Endothelial cell of umbilical vein (primary cell): Measurements from ENCODE around the gene C8G. TPM values are rescaled to one million over a fixed set of nuclear protein-coding genes. Genes with fewer than 3 reads are reported as not detected.

Source experiments
- BruUV-seq: library from RNA; stranded (reverse); fragments of 400-500 nt; replicated peaks from 2 replicates; lab custom pipeline; 2021; lab: Mats Ljungman, UMichigan
- CTCF ChIA-PET: fragments of 300-600, 350-600 bp; sonication (Branson Sonifier 250); formaldehyde crosslinking; loops from one replicate; lab custom pipeline; 2021; ENCODE audit warnings: antibody characterized with exemption, inconsistent platforms; lab: Charles Lee
- POLR2A ChIA-PET: fragments of 300-600, 350-600 bp; sonication (Branson Sonifier 250); formaldehyde crosslinking; loops from one replicate; lab custom pipeline; 2021; ENCODE audit warnings: antibody characterized with exemption, inconsistent platforms; lab: Charles Lee
- DNase-seq: peaks from one replicate; pipeline ENCODE4 v3.0.0-alpha.2; 2011; ENCODE audit warnings: low read depth, low spot score
- FAIRE-seq: peaks from 2 replicates; lab custom pipeline; 2011; peaks lifted over from hg19 to GRCh38; lab: Jason Lieb, UNC
- H2AFZ ChIP-seq: 2 replicates; pipeline ENCODE4 v1.6.0; 2012; ENCODE audit warnings: low read depth, low read length, control low read depth, inconsistent platforms
- H3K27ac ChIP-seq: 2 replicates; pipeline ENCODE4 v1.5.1; 2011; ENCODE audit warnings: low read depth, mild to moderate bottlenecking, control low read depth, low read length, moderate library complexity; ENCODE audit not compliant: insufficient read depth
- H3K27me3 ChIP-seq, 2 experiments: 2 replicates each; pipeline versions ENCODE4 v1.6.0 to v1.6.1; 2011; ENCODE audit warnings: low read length in 2 of 2, mixed read lengths in 1 of 2; ENCODE audit not compliant: control insufficient read depth in 2 of 2, insufficient read depth in 2 of 2
- H3K36me3 ChIP-seq, 2 experiments: 2 replicates in 1 of 2; 3 replicates in 1 of 2; pipeline ENCODE4 v1.5.1; 2011; ENCODE audit warnings: low read length in 2 of 2, mild to moderate bottlenecking in 1 of 2, moderate library complexity in 1 of 2; ENCODE audit not compliant: control insufficient read depth in 2 of 2, insufficient read depth in 2 of 2; ENCODE audit errors: extremely low read depth in 1 of 2
- H3K4me1 ChIP-seq: 3 replicates; pipeline ENCODE4 v1.5.1; 2011; ENCODE audit warnings: mild to moderate bottlenecking, low read length; ENCODE audit not compliant: control insufficient read depth, insufficient read depth; ENCODE audit errors: extremely low read depth
- H3K4me2 ChIP-seq: 2 replicates; pipeline ENCODE4 v1.6.1; 2011; ENCODE audit warnings: low read length, control low read depth, mixed read lengths; ENCODE audit not compliant: insufficient read depth
- H3K4me3 ChIP-seq, 3 experiments: fragments of 200-600 bp in 1 of 3; sonication (generic), shearing (Covaris generic) in 1 of 3; replicated peaks in 1 of 3; 2 replicates each; pipeline ENCODE4 v1.5.1; 2011 to 2016; ENCODE audit warnings: control low read depth in 3 of 3, low read length in 3 of 3, mild to moderate bottlenecking in 2 of 3, inconsistent platforms in 1 of 3, low read depth in 1 of 3, moderate library complexity in 1 of 3; ENCODE audit not compliant: insufficient read depth in 1 of 3
- H3K79me2 ChIP-seq: 2 replicates; pipeline ENCODE4 v1.6.0; 2012; ENCODE audit warnings: low read length, inconsistent platforms; ENCODE audit not compliant: control insufficient read depth, insufficient read depth
- H3K9ac ChIP-seq: replicated peaks from 2 replicates; pipeline ENCODE3; 2011; ENCODE audit warnings: low read length, control low read depth; ENCODE audit not compliant: insufficient read depth; ENCODE audit errors: extremely low read depth
- H3K9me1 ChIP-seq: replicated peaks from 3 replicates; pipeline ENCODE4 v1.6.0; 2011; ENCODE audit warnings: mild to moderate bottlenecking, low read length; ENCODE audit not compliant: control insufficient read depth, insufficient read depth; ENCODE audit errors: extremely low read depth
- H3K9me3 ChIP-seq: replicated peaks from 2 replicates; pipeline ENCODE4 v1.5.1; 2012; ENCODE audit warnings: low read length, inconsistent platforms; ENCODE audit not compliant: control insufficient read depth, insufficient read depth
- H4K20me1 ChIP-seq: replicated peaks from 2 replicates; pipeline ENCODE3; 2011; ENCODE audit warnings: mild to moderate bottlenecking, low read length; ENCODE audit not compliant: control insufficient read depth, insufficient read depth; ENCODE audit errors: extremely low read depth
- CTCF ChIP-seq, 2 donors: IDR thresholded peaks; 1 replicate in 1 of 2; 2 replicates in 1 of 2; pipeline ENCODE4 v1.5.1; 2011; ENCODE audit warnings: low read length in 2 of 2, mild to moderate bottlenecking in 2 of 2, moderate library complexity in 2 of 2, control low read depth in 1 of 2, inconsistent platforms in 1 of 2, low read depth in 1 of 2; ENCODE audit not compliant: insufficient read depth in 1 of 2; ENCODE audit errors: extremely low read depth in 1 of 2
- EZH2 ChIP-seq: IDR thresholded peaks from 2 replicates; pipeline ENCODE4 v1.6.1; 2012; ENCODE audit warnings: borderline replicate concordance, low read depth, mild to moderate bottlenecking, moderate library complexity, low read length, inconsistent platforms; ENCODE audit not compliant: severe bottlenecking
- FOS ChIP-seq: IDR thresholded peaks from 2 replicates; pipeline ENCODE4 v1.6.1; 2011; ENCODE audit warnings: mild to moderate bottlenecking, low read length, moderate library complexity, borderline replicate concordance; ENCODE audit not compliant: insufficient read depth
- GATA2 ChIP-seq: IDR thresholded peaks from 2 replicates; pipeline ENCODE4 v1.7.0; 2011; ENCODE audit warnings: low read depth, mild to moderate bottlenecking, moderate library complexity, mixed read lengths, low read length; ENCODE audit not compliant: insufficient read length, insufficient read depth
- JUN ChIP-seq: IDR thresholded peaks from 2 replicates; pipeline ENCODE4 v1.6.1; 2011; ENCODE audit warnings: borderline replicate concordance, low read depth; ENCODE audit not compliant: insufficient read length, insufficient read depth
- MAX ChIP-seq: IDR thresholded peaks from 2 replicates; pipeline ENCODE4 v1.6.1; 2011; ENCODE audit not compliant: insufficient read depth, insufficient read length
- MYC ChIP-seq: IDR thresholded peaks from one replicate; pipeline ENCODE4 v1.6.1; 2011; ENCODE audit warnings: mild to moderate bottlenecking, low read depth, low read length
- POLR2A ChIP-seq: IDR thresholded peaks from 2 replicates; pipeline ENCODE4 v1.6.1; 2012; ENCODE audit warnings: low read depth, mild to moderate bottlenecking, control low read depth, low read length
- POLR2AphosphoS5 ChIP-seq: IDR thresholded peaks from 2 replicates; pipeline ENCODE4 v1.6.1; 2012; ENCODE audit warnings: low read depth, mild to moderate bottlenecking, control low read depth, low read length, moderate library complexity; ENCODE audit not compliant: insufficient read depth
- dilution Hi-C: fragments of 300-500 bp; cut with MboI; formaldehyde crosslinking; loops from one replicate; pipeline ENCODE4 v1.15.0; 2019; ENCODE audit warnings: low sequenced_read_pairs; ENCODE audit not compliant: extremely low pct_ligation_motif_present
- intact Hi-C: fragments of 100-400 bp; cut with micrococcal nuclease; formaldehyde crosslinking; loops from one replicate; pipeline ENCODE4 v1.10.0; 2022
- polyA plus RNA-seq, 4 experiments: library from polyadenylated mRNA; depleted of rRNA in 3 of 4; stranded (reverse) in 3 of 4; unstranded in 1 of 4; fragments of >200 nt; gene quantifications; 2 replicates each; pipeline versions ENCODE4 v1.2.1 to v1.2.3, GENCODE V29; 2011 to 2012; ENCODE audit warnings: missing spikeins in 1 of 4
- total RNA-seq: library from RNA; stranded (reverse); gene quantifications from 2 replicates; pipeline ENCODE4 v1.2.3, GENCODE V29; 2021

Gene C8G
- total and polyA plus RNA-seq, 2 donors (not counting 3 experiments of a cell fraction or from before 2014, with no cell fraction given), result 0.47 to 1.9 TPM

GRCh38 chr9:136923881-136924280 lies 21.2 kb upstream of the C8G start:
- intact Hi-C loops, result no loop called here
- no peak for DNase-seq
- H3K36me3 ChIP-seq, result peaks cover 0 to 26% of the 10 kb centered on the region in 2 experiments
- no peaks in the 10 kb centered on the region for H3K27me3 ChIP-seq
- FAIRE-seq, result no peak
- no peak overlapping the region for H2AFZ ChIP-seq
- H3K9ac ChIP-seq, result no peak overlapping the region
- TF ChIP-seq POLR2A (no peak), MYC (no peak), EZH2 (no peak), MAX (no peak), POLR2AphosphoS5 (no peak), GATA2 (no peak), CTCF (IDR thresholded peaks at IDR 0.05; ENCODE audit: extremely low read depth in 1 of 2, insufficient read depth in 1 of 2, low read depth in 1 of 2, low read length in 2 of 2) (no peak), JUN (no peak), FOS (no peak)
- H3K4me1 ChIP-seq, result peaks cover 6% of the 10 kb centered on the region
- BruUV-seq, result no TSS peak
- POLR2A ChIA-PET, result no interaction called here
- H3K9me1 ChIP-seq, result no peaks in the 10 kb centered on the region
- H4K20me1 ChIP-seq, result no peaks in the 10 kb centered on the region
- dilution Hi-C loops, result no loop called here
- H3K4me2 ChIP-seq, result no peak overlapping the region
- H3K79me2 ChIP-seq, result no peaks in the 10 kb centered on the region
- H3K4me3 ChIP-seq, result no peak overlapping the region
- H3K27ac ChIP-seq, result no peak overlapping the region
- CTCF ChIA-PET, result no interaction called here
- no peaks in the 10 kb centered on the region for H3K9me3 ChIP-seq
